GM18526 (cell line): ENCODE measurements around the gene LPP.

ENCODE experiments used
- POLR2A ChIP-seq: IDR thresholded peaks from 3 replicates; pipeline ENCODE4 v1.6.1; 2011; ENCODE audit not compliant: insufficient read length; ENCODE audit errors: extremely low read depth

Gene LPP

DNA sequence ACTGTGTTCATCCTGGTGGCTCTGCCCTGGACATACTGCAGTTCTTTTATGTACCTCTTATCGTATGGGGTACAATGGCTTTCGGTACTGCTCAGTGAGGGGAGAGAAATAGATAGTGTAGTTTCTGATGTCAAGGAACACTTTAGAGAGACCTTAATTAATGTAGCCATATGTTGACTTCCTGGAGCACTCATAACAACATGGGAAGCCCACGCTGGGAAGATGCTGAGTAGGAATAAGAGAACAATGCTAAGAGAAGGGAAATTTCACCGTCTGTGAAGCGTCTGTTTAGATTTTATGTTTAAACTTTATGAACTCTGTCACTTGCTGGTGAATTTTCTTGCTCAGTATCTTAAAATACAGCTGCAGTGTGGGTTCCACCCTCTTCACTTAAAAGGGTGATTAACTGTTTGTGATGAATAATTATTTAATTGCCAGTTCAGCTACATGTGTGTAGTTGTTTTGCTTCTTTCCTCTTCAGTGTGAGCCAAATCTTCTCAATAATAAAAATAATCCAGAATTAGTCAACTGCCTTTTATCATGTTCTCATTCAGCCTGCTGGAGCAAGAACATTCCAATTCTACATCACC is 644.7 kb downstream of the LPP start:
- no peak for TF ChIP-seq POLR2A

GRCh38 chr3:188801393-188801792 is 647.4 kb downstream of the LPP start:
- TF ChIP-seq POLR2A = no peak

DNA sequence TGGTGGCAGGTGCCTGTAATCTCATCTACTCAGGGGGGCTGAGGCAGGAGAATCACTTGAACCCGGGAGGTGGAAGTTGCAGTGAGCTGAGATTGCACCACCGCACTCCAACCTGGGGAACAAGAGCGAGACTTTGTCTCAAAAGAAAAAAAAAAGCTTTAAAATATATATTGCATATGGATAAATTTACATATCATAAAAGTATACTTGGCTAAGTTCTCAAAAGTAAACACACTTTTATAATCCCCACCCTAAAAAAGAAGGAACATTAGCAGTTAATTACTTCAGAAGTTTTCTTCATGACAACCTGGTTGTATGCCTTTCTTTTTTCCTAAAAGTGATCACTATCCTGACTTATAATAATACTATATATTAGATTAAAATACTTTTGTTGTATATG is 648.7 kb downstream of the LPP start:
- no peak for TF ChIP-seq POLR2A

DNA sequence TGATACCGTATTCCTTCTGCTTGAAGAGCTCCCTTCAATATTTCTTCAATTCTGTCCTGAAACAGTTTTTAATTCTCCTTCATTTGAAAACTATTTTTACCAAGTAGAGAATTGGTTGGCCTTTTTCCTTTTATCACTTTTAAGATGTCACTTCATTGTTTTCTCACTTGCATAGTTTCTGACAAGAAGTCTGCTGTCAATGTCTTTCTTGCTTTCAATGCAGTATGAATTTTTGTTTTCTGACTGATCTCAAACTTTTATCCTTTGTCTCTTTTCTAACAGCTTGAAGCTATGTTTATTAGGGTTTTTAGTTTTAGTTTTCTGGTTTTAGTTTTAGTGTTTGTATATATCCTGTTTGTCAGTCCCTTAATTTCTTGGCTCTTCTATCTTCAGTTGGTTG is 653.0 kb downstream of the LPP start:
- TF ChIP-seq POLR2A = no peak

DNA sequence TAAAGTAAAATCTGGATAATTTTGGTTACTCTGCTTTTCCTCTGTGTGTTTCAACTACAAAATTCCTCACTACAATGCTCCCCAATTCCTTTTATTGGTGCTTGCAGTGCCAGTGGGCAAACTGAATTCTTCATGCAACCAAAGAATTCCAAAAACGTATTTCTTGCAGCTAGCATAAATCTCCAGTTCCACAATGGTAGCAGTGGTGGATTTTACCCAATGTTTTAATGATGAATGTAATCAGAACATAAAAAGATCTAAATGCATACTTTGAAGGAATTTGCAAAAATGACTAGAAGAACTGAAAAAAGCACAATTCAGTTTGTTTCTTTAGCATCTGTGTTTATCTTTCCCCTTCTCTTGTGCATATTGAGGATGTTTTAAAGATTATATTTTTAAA is 658.2 kb downstream of the LPP start:
- no peak for TF ChIP-seq POLR2A

- TF ChIP-seq POLR2A = no peak
Observed at GRCh38 chr3:188814581-188814980, 660.6 kb downstream of the LPP start.

DNA sequence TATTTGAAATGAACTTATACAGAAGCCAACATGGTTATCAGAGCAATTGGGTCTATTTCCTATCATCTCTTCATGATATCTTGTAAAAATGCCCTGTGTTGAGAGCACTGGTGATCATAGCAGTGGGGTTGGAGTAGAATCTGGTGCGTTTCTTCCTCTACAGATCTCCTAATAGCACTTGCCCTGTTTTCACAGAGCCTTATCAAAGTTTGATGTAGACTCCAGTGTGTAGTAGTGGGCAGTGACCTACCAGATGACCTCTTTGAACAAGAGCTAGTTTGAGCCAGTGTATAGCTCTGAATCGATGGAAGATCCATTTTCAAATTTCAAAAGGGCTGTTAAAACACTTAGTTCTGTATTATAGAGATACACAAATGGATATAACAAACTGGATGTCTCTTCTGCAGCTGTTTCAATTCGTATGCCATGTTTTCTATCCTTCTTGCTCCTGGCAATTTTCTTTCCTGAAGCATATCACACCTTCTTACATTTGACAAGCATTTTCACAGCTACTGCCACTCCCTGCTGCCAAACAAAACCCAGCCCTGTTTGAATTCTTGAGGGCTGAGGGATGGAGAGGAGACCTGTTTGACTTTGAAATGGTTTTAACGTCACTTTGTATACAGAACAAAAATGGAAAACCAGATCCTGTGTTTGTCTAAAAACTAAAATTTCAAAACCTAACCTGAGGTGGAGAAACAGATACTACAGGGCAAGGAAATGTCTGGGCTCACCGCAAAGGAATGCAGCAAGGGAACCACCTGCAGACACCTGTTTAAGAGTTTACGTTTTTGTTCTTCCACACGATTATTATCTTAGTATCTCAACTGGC is 663.4 kb downstream of the LPP start:
- no peak for TF ChIP-seq POLR2A

DNA sequence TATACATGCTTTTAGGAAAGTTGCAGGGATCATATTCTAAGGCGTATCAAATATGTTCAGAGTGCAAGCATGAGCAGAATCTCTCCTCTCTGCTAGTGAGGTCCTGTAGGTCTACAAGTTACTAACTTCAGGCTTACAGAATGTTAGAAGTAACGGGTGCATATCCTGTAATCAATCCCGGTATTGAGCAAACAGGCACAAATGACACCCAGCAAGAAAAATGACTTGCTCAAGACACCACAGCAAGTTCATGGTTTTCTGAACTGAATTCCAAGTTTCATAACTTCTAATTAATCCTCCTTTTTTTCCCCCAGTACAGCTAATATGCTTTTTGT is 663.9 kb downstream of the LPP start:
- no peak for TF ChIP-seq POLR2A

DNA sequence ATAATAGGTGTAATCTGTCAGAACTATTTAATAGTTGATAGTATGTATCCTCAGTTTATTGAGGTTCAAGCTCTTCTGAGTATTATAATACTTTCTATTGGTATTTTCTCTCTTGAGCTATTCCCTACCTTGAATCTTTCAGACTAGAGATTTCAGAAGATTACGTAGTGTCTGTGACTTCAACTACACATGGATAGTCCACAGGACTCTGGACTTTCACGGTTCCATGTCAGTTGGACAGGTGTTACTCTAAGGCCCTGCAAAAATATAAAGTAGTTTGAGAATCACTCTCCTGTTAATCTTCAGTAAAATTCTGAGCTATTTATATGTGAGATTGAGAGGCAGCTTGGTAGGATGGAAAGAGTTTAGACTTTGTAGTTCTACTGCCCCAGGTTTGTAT is 664.3 kb downstream of the LPP start:
- TF ChIP-seq POLR2A = no peak

GRCh38 chr3:188819939-188820338 is 666.0 kb downstream of the LPP start:
- TF ChIP-seq POLR2A = no peak

DNA sequence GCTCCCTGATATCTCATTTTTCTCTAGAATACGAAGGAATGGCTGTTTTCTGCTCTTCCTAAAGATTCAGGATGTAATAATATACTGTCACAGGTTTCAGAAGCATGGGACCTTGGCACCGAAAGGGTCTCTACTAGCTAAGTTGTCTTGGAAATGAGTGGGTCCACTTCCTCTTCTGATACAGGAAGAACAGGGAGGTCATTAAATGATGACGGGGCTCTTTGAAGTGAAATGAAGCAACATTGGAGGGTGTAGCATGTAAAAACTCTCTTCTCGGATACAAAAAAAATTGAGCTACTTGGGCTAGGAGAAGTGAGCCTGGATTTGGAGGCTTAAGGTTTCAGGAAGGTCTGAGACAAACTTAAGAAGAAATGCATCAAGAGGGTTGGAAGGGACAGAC is 668.0 kb downstream of the LPP start:
- TF ChIP-seq POLR2A = no peak

- TF ChIP-seq POLR2A = no peak
Observed at GRCh38 chr3:188822411-188822810, 668.5 kb downstream of the LPP start.

GRCh38 chr3:188824566-188824965 is 670.6 kb downstream of the LPP start:
- no peak for TF ChIP-seq POLR2A

GRCh38 chr3:188825901-188826300 is 671.9 kb downstream of the LPP start:
- no peak for TF ChIP-seq POLR2A

GRCh38 chr3:188826574-188826973 is 672.6 kb downstream of the LPP start:
- no peak for TF ChIP-seq POLR2A

GRCh38 chr3:188827103-188827502 is 673.1 kb downstream of the LPP start:
- TF ChIP-seq POLR2A = no peak

GRCh38 chr3:188827576-188827975 is 673.6 kb downstream of the LPP start:
- no peak for TF ChIP-seq POLR2A
